AG10803 (cell line): ENCODE results near the gene SLMAP.

Experiments used
- DNase-seq: peaks from one replicate; pipeline ENCODE4 v3.0.0; 2010; ENCODE audit warnings: low read depth
- H3K4me3 ChIP-seq: 2 replicates; pipeline ENCODE4 v1.5.1; 2011; ENCODE audit warnings: mild to moderate bottlenecking, low read length, control low read depth
- CTCF ChIP-seq: conservative IDR thresholded peaks from 2 replicates; pipeline ENCODE4 v1.5.1; 2011; ENCODE audit warnings: mild to moderate bottlenecking, low read length, control low read depth, inconsistent platforms

Gene SLMAP

GRCh38 chr3:57791245-57791644 lies 35.1 kb downstream of the SLMAP start:
- TF ChIP-seq CTCF = no peak
- no peak overlapping the region for H3K4me3 ChIP-seq
- DNase-seq = no peak

- TF ChIP-seq CTCF = no peak
- no peak overlapping the region for H3K4me3 ChIP-seq
- no peak for DNase-seq
Measured at GRCh38 chr3:57792198-57792597, 36.1 kb downstream of the SLMAP start.

- TF ChIP-seq CTCF = no peak
- no peak overlapping the region for H3K4me3 ChIP-seq
- DNase-seq = no peak
Measured at GRCh38 chr3:57793737-57794187, 37.7 kb downstream of the SLMAP start.

- H3K4me3 ChIP-seq = no peak overlapping the region
- no peak for TF ChIP-seq CTCF
- DNase-seq = no peak
Measured at GRCh38 chr3:57794501-57794900, 38.4 kb downstream of the SLMAP start.

GRCh38 chr3:57794951-57795350 lies 38.8 kb downstream of the SLMAP start:
- no peak overlapping the region for H3K4me3 ChIP-seq
- no peak for TF ChIP-seq CTCF

GRCh38 chr3:57796261-57796660 lies 40.2 kb downstream of the SLMAP start:
- no peak for TF ChIP-seq CTCF
- peak; percentile 18 for DNase-seq
- no peak overlapping the region for H3K4me3 ChIP-seq

More at GRCh38 chr3:57794951-57795350, 38.8 kb downstream of the SLMAP start:
- DNase-seq = no peak

- no peak for TF ChIP-seq CTCF
- H3K4me3 ChIP-seq = no peak overlapping the region
- no peak for DNase-seq
Measured at GRCh38 chr3:57797701-57798487, 41.8 kb downstream of the SLMAP start.
